GM19455 (cell line): ENCODE results near the gene C12orf76.
"Not testable (repeated sequence)": the region's sequence is repeated elsewhere in the genome, so short reads cannot be mapped to it uniquely, and the experiment has no call there.

ENCODE experiments used
- ATAC-seq: cut with Tn5 transposase; IDR thresholded peaks from one replicate; pipeline ENCODE4 v1.9.1; 2021; ENCODE audit not compliant: unreplicated experiment

Gene C12orf76

DNA sequence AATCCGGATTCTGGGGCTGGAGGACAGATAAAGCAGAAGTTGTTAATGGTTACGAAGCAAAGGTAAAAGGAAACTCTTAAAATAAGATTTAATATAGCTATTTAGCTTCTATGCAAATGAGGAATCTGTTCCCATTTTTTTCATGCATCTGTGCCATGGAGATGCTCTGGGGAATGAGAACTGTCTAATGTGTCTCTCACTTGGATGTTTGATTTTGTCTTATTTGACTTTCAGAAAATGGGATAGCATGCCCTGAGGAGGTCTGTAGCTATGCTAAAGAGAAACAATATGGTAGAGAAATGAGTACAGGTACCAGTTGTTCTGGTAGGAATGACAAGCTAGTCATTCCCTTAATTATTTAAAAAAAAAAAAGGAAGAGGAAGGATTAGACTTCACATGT lies 24.3 kb downstream of the C12orf76 start:
- ATAC-seq = no peak

DNA sequence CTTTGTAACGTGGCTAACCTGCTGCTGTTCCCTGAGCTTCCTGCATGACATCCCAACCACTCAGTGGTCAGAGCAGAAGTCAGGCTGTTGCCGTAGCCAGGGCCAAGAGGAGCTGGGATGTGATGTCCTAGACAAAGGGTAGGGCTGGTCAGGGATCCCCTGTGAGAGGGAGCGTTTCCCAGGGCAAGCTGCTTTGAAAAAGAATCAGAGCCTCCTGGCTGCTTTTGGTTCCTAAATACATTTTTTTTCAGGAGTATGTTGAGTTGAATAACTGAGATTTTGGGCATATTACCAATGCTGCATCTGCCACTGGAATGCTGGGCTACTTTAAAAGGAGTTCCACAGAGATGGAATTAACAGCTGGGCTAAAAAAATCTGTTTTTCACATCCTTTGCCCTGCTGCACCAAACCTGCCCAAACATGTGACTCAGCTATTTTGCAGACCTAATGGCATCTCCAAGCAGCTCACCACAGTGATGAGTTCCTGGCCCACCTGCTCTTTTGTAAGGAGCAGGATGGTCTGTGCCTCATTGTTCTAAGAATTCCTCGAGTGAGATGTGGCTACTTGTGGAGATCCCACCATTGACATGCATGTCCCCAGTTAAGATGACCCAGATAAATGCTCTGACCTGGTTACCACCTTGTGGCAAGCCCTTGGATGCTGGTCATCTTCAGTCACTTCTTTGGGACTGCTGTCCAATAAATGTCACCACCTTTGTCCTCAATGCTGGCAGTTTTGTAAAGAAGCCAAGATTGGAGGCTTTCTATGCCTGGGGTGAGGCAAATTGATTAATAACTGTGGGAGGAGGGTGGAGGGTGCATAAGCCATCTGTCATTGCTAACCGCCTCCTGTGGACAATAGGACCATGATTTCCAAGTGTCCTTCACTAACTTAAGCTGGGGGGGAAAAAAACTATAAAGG lies 25.0 kb downstream of the C12orf76 start:
- ATAC-seq = no peak

GRCh38 chr12:110020956-110021355 lies 27.4 kb downstream of the C12orf76 start:
- no peak for ATAC-seq

- ATAC-seq = no peak
Observed at GRCh38 chr12:110015132-110015531, 33.2 kb downstream of the C12orf76 start.

- ATAC-seq = no peak
Observed at GRCh38 chr12:110012659-110013058, 35.7 kb downstream of the C12orf76 start.

- no peak for ATAC-seq
Observed at GRCh38 chr12:110012137-110012536, 36.2 kb downstream of the C12orf76 start.

- peak; percentile 35 for ATAC-seq
Observed at GRCh38 chr12:110010853-110011723, 37.2 kb downstream of the C12orf76 start.

- not testable (repeated sequence) for ATAC-seq
Observed at GRCh38 chr12:110008681-110009398, 39.5 kb downstream of the C12orf76 start.

DNA sequence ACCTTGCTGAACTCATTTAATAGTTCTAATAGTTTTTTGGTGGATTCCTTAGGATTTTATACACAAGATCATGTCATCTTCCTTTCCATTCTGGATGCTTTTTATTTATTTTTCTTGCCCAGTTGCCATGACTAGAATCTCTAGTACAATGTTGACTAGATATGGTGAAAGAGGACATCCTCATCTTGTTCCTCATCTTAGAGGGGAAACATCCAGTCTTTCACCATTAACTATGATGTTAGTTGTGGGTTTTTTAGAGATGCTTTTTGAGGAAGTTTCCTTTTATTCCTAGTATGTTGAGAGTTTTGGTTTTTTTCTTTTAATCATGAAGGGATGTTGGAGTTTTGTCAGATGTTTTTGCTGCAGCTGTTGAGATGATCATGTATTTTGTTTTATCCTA lies 40.4 kb downstream of the C12orf76 start:
- no peak for ATAC-seq

- ATAC-seq = no peak
Observed at GRCh38 chr12:110006115-110006514, 42.2 kb downstream of the C12orf76 start.

- ATAC-seq = no peak
Observed at GRCh38 chr12:110005319-110005973, 42.9 kb downstream of the C12orf76 start.

- peak; percentile 43 for ATAC-seq
Observed at GRCh38 chr12:110004598-110004997, 43.7 kb downstream of the C12orf76 start.

DNA sequence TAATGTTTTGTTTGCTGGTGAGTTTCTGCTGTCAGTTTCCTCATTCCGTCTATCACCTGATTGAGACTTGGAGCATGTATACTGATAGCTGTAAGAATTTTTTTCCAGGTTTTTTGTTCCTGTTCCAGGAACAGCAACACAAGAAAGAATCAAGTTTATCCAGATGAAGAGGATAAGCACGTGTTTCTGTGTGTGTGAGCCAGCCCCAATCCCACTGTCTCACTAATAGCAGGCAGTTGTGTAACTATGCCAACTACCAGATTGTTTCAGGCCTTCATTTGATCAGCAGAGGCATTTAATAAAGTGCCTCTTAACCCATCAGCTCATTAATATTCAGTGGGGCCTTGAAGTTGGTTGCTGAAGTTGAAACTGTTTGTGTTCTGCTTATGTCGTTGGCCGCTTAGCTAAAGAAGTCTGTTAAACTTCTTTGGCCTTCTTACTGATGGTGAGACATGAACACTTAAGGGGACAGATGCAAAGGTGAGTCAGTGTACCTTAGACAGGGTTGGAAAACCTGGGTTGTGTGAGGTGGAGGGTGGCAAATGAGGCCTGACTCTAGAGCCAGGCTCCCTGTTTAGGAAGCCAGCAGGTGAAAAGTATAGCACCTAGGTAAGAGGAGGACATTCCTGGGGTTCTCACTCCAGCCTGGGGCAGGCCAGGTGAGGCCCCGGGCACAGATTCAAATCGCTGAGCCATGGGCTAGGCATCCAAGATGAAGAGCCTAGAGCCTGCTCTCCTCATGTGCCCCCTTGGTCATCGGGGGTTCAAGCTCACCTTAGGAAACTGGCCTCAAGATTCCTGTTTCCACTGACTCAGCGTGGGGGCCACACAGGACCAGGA lies 45.4 kb downstream of the C12orf76 start:
- ATAC-seq = no peak

GRCh38 chr12:110001596-110001995 lies 46.7 kb downstream of the C12orf76 start:
- no peak for ATAC-seq

DNA sequence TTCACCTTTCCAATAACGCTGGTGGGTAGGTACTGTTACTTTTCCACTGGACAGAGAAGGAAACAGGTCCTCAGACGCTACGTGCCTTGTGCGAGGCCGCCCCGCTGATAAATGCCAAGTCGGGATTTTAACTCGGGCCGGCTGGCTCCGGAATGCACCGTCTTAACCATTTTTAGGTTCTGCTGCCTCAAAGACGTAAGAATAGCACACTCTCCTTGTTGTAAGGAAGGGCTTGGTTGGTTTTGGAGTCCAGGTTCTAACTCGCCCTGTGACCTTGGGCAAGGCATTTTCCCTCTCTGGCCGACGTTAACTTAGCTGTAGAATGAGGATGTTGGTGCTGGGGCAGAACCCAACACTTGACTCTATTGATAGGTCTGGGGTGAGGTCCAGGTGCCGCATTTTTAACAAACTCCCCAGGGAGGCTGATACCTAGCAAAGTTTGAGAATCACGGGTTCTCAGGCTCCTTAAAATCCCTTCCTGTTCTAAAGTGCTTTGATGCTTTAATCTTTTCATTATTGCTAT lies 48.3 kb downstream of the C12orf76 start:
- no peak for ATAC-seq

- no peak for ATAC-seq
Observed at GRCh38 chr12:109999649-109999971, 48.7 kb downstream of the C12orf76 start.

DNA sequence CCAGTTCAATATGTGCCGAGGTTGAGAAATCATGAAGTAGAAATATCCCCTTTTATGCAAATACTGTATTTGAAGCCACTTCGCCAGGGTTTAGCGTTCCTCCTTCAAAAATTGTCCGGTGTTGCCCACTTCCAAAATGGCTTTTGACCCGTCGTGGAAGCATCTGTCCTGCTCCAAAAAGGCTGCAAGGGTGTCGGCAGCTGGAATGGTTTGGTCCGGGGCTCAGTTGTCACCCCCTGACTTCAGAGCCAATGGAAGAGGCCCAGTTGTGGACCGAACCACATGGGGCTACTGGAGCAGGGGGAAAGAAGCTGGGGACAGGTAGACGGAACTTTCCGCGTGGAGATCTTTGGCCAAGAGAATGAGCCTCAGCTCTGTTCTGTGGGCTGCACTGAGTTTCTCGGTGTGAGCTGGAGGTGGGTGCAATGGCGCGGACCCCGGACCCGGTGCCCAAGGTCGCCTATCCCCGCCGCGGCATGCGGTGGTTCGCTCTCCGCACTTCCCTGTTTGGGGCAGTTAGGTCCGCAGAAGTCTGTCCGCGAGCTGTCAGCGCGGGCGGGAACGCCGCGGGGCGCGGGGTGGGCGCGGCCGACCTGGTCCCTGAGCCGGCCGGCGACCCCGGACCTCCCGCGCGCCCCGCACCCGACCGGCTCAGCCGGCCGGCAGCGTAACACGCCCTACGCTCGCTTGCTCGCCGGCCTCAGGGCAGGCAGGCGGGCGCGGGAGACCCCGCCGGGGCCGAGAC lies 49.2 kb downstream of the C12orf76 start, which contains the start of gene ANKRD13A:
TSS of gene ANKRD13A (plus strand) at position 527 of the 745 bp plus-strand sequence. CDS start 259 bp downstream, outside the sequence.
- peak; percentile 48 for ATAC-seq

GRCh38 chr12:109998241-109998903 lies 50.0 kb downstream of the C12orf76 start:
- ATAC-seq = peak; percentile 7
